CD4-positive, alpha-beta T cell treated with Interleukin-12 subunit alpha and Interleukin-12 subunit beta, for 1 hour (primary cell): ENCODE results near the gene MYEOV.

Experiments used
- DNase-seq: peaks from one replicate; pipeline ENCODE4 v3.0.0-alpha.2; 2020

Gene MYEOV

GRCh38 chr11:69293819-69294505 lies at the start of gene MYEOV:
Gene MYEOV, plus strand, starts transcription at chr11:69294155. Its CDS starts 1,200 bp downstream, at chr11:69295355.
- peak; percentile 44 for DNase-seq

GRCh38 chr11:69244266-69244665 lies 49.7 kb upstream of the MYEOV start:
- no peak for DNase-seq

GRCh38 chr11:69245041-69245440 lies 48.9 kb upstream of the MYEOV start:
- DNase-seq = no peak

- DNase-seq = no peak
These were observed 48.2 kb upstream of the MYEOV start for GRCh38 chr11:69245491-69246345.

- no peak for DNase-seq
These were observed 44.4 kb upstream of the MYEOV start for GRCh38 chr11:69249311-69250185.

- DNase-seq = no peak
These were observed 43.5 kb upstream of the MYEOV start for GRCh38 chr11:69250186-69251056.

- DNase-seq = no peak
These were observed 42.9 kb upstream of the MYEOV start for GRCh38 chr11:69251057-69251393.

- DNase-seq = no peak
These were observed 42.1 kb upstream of the MYEOV start for GRCh38 chr11:69251639-69252489.

GRCh38 chr11:69252490-69252837 lies 41.5 kb upstream of the MYEOV start:
- no peak for DNase-seq

GRCh38 chr11:69253028-69253427 lies 40.9 kb upstream of the MYEOV start:
- DNase-seq = no peak

GRCh38 chr11:69257134-69257533 lies 36.8 kb upstream of the MYEOV start:
- DNase-seq = no peak

GRCh38 chr11:69257838-69258658 lies 35.9 kb upstream of the MYEOV start:
- no peak for DNase-seq

GRCh38 chr11:69259096-69259495 lies 34.9 kb upstream of the MYEOV start:
- DNase-seq = no peak

- no peak for DNase-seq
These were observed 33.3 kb upstream of the MYEOV start for GRCh38 chr11:69260622-69261021.

- DNase-seq = no peak
These were observed 32.8 kb upstream of the MYEOV start for GRCh38 chr11:69261116-69261515.

- DNase-seq = no peak
These were observed 30.8 kb upstream of the MYEOV start for GRCh38 chr11:69262918-69263735.

- no peak for DNase-seq
These were observed 30.3 kb upstream of the MYEOV start for GRCh38 chr11:69263736-69264052.

GRCh38 chr11:69264486-69264885 lies 29.5 kb upstream of the MYEOV start:
- DNase-seq = no peak

GRCh38 chr11:69265210-69265609 lies 28.7 kb upstream of the MYEOV start:
- DNase-seq = no peak
